ENCODE data around the gene FHOD3.

DNA sequence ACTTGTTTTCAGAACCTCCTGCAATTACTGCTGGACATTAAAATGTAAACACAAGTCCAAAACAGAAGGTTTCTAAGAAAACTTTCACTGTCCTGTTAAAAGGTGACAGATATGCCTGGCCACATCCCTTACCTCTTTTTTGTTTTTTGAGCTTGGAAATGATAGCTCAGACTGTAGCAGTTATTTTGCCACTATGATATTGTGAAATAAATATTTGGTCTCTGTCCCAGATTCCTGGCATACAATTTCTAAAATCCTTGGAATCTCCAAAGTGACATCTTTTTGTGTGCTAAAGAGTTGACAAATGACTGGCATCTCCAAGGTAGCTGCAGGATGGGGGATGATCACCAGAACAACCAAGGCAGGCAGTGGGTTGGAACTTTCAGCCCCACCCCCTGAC is 514.4 kb downstream of the FHOD3 start:
- no peak for TF ChIP-seq HDAC2 (CRISPR knock-in tag; IDR thresholded peaks at IDR 0.05)
- TF ChIP-seq ZNF605 (CRISPR knock-in tag; IDR thresholded peaks at IDR 0.05), result no peak
- TF ChIP-seq ESRRA (CRISPR knock-in tag; IDR thresholded peaks at IDR 0.05; ENCODE audit: low read depth), result no peak
- TF ChIP-seq YY1 (IDR thresholded peaks at IDR 0.05; ENCODE audit: insufficient read depth, insufficient replicate concordance, low read depth, low read length), result no peak
- TF ChIP-seq ZNF24 (IDR thresholded peaks at IDR 0.05), result no peak
- TF ChIP-seq REL (CRISPR knock-in tag; conservative IDR thresholded peaks at IDR 0.05), result no peak
- TF ChIP-seq SMARCC2 (IDR thresholded peaks at IDR 0.05), result no peak
- TF ChIP-seq ASH2L (IDR thresholded peaks at IDR 0.05; ENCODE audit: insufficient read length, low read depth, low read length), result no peak
- no peak for TF ChIP-seq ZBTB2 (CRISPR knock-in tag; IDR thresholded peaks at IDR 0.05; ENCODE audit: low read depth)
- no peak for TF ChIP-seq ZKSCAN8 (CRISPR knock-in tag; IDR thresholded peaks at IDR 0.05; ENCODE audit: borderline replicate concordance)
- TF ChIP-seq EZH2 (conservative IDR thresholded peaks at IDR 0.05; ENCODE audit: low read depth, low read length), result no peak
- TF ChIP-seq MED8 (CRISPR knock-in tag; IDR thresholded peaks at IDR 0.05; ENCODE audit: insufficient replicate concordance), result no peak
- no peak for TF ChIP-seq GABPA (IDR thresholded peaks at IDR 0.05; ENCODE audit: low read depth, low read length)
- no peak for TF ChIP-seq GABPA (CRISPR knock-in tag; IDR thresholded peaks at IDR 0.05; ENCODE audit: low read depth)
- no peak for TF ChIP-seq PAWR (CRISPR knock-in tag; IDR thresholded peaks at IDR 0.05; ENCODE audit: borderline replicate concordance)

Measured in HepG2 (cell line).